Effector memory CD8-positive, alpha-beta T cell (primary cell): Measurements from ENCODE around the gene C19orf25.
"Not testable (repeated sequence)": the region's sequence is repeated elsewhere in the genome, so short reads cannot be mapped to it uniquely, and the experiment has no call there.

Experiments used
- ATAC-seq: fragments of 150-1000 bp; cut with Tn5 transposase; replicated peaks from 2 replicates; pipeline ENCODE4 v1.10.0; 2021; ENCODE audit warnings: mild to moderate bottlenecking, moderate library complexity
- DNase-seq, 3 experiments: peaks; one replicate each; pipeline ENCODE4 v3.0.0; 2021
- H3K27ac Mint-ChIP-seq, 2 donors: one replicate each; pipeline ENCODE4 v1.8.0; 2022; ENCODE audit warnings: mild to moderate bottlenecking in 2 of 2, mixed read lengths in 2 of 2, moderate library complexity in 2 of 2
- H3K27me3 Mint-ChIP-seq, 2 donors: one replicate each; pipeline ENCODE4 v1.8.0; 2022; ENCODE audit warnings: mixed read lengths in 2 of 2
- H3K36me3 Mint-ChIP-seq: one replicate; pipeline ENCODE4 v1.8.0; 2022; ENCODE audit warnings: mild to moderate bottlenecking, moderate library complexity, mixed read lengths; ENCODE audit not compliant: insufficient read depth
- H3K4me1 Mint-ChIP-seq, 2 donors: one replicate each; pipeline ENCODE4 v1.8.0; 2022; ENCODE audit warnings: low read depth in 2 of 2, mixed read lengths in 2 of 2
- H3K4me3 Mint-ChIP-seq, 2 donors: one replicate each; pipeline ENCODE4 v1.8.0; 2022; ENCODE audit warnings: mild to moderate bottlenecking in 2 of 2, mixed read lengths in 2 of 2, moderate library complexity in 2 of 2
- H3K9me3 Mint-ChIP-seq, 2 donors: one replicate each; pipeline ENCODE4 v1.8.0; 2022; ENCODE audit warnings: mixed read lengths in 2 of 2

The C19orf25 gene

DNA sequence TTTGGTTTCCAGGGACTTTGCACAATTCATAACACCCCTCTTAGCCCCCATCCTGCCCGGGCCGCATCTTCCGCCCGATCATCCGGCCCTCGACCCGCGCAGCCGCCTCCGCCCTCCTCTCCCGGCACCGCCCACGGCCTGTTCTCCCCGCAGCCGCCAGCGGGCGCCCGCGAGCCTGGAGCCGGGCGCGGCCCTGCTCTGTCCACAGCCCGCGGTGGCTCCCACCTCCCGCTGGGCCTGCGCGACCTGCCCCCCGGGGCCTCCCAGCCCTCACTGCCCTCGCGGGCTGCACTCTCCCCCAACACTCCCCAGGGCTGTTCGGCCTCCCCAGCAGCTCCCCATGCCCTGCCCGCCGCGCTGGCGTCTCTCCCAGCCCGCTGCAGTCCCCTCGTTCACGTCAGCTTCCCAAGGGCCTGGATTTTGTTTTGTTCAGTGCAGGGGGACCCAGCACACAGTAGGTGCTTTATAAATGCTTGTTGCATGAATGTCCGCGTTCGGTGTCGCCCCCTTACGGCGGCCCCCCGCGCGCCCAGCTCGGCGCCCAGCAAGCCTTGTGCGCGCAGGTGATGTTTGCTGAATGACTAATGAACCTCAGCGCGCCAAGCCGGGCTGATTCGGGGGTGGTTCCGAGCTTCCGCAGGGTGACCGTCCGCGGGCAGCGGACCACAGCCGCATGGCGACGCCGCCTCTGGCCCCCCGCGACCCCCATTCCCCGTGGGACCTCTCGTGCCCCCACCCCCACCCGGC, 33.7 kb downstream of the C19orf25 start:
- Mint-ChIP-seq H3K27me3 (peaks cover 25 to 32% of the 10 kb centered on the region in 2 donors), H3K4me3 (peak overlapping the region; percentile 77 to 78), H3K36me3 (peaks cover 67% of the 10 kb centered on the region), H3K9me3 (no peaks in the 10 kb centered on the region), H3K4me1 (peaks cover 16 to 21% of the 10 kb centered on the region in 2 donors), H3K27ac (peak overlapping the region; percentile 35 to 83)
- peak; percentile 78 to 81 (median 81) for DNase-seq
- peak; percentile 88 for ATAC-seq

DNA sequence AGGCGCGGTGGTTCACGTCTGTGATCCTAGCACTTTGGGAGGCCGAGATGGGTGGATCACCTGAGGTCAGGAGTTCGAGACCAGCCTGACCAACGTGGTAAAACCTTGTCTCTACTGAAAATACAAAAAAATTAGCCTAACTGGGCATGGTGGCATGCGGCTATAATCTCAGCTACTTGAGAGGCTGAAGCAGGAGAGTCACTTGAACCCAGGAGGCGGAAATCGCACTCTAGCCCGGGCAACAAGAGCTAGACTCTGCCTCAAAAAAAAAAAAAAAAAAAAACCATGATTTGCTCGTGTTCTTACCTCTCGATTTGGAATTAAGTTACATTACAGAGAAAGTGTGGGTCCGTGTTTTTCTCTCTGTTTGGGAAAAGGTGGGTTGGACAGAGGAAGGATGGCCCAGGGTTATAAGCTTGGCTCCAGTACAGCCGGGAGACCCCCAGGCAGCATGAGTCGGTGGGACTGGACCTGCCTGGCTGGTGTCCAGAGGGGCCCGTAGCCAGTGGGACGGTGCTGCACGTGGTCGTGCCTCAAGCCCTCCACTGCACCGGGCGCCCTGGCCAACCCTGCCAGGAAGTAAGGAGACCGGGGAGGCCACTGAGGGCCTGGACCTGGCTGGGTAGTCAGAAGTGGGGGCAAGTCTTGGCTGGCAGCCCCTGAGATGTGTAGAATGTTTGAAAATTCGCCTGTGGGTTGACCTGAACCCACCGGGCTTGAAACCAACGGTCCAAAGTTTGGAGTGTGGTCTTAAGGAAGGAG, 37.2 kb downstream of the C19orf25 start:
- H3K36me3 Mint-ChIP-seq, result peaks cover 74% of the 10 kb centered on the region
- H3K9me3 Mint-ChIP-seq, result no peaks in the 10 kb centered on the region
- no peak for DNase-seq
- peaks cover 26 to 32% of the 10 kb centered on the region in 2 donors for H3K4me1 Mint-ChIP-seq
- no peak for ATAC-seq
- H3K27ac Mint-ChIP-seq, result peak overlapping the region in 1 of 2 donors; percentile 77
- H3K4me3 Mint-ChIP-seq, result peak overlapping the region; percentile 8 to 99
- peaks cover under 1 to 2% of the 10 kb centered on the region in 2 donors for H3K27me3 Mint-ChIP-seq

DNA sequence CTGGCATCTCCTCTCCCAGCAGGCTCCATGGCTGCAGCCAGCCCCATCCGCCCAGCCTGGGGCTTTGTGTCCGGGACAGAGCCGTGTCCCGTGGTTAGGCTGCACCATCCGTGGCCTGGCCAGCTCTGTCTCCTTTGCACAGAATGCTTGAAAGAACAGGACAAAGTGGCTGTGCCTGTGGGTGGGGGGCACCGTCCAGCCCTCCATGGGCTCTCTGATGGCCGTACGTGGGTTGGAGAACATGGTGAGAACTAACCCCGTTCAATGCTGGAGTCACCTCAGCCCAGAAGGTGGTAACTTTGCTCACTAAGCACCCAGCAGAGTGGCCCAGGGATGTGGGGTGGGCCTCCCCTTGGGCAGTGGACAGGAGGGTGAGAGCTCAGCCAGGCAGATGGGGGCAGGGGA, 38.0 kb downstream of the C19orf25 start:
- H3K4me3 Mint-ChIP-seq, result peak overlapping the region; percentile 98 to 99
- H3K9me3 Mint-ChIP-seq, result no peaks in the 10 kb centered on the region
- peaks cover 26 to 32% of the 10 kb centered on the region in 2 donors for H3K4me1 Mint-ChIP-seq
- H3K27me3 Mint-ChIP-seq, result no peaks in the 10 kb centered on the region
- H3K27ac Mint-ChIP-seq, result peak overlapping the region in 1 of 2 donors; percentile 44
- peaks cover 78% of the 10 kb centered on the region for H3K36me3 Mint-ChIP-seq
- DNase-seq, result no peak
- no peak for ATAC-seq

DNA sequence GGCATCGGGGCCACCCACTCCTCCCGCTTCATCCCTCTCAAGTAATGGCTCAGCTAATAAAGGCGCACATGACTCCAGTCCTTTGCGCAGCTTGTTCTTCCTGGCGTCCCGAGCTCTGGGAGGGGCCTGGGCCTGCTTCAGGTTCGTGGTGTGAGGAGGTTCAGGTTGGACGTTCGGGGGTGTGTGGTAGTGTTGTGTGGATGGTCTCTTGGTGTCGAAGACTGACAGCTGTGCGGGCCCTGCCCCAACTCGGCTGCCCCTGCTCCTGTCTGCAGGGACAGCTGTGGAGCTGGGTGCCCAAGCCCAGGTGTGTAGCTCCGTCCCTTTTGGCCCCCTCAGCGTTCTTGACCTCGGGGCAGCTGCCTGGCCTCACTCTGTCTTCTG, 38.6 kb downstream of the C19orf25 start:
- H3K27ac Mint-ChIP-seq, result no peak overlapping the region
- H3K27me3 Mint-ChIP-seq, result no peaks in the 10 kb centered on the region
- H3K4me3 Mint-ChIP-seq, result peak overlapping the region; percentile 98 to 99
- peaks cover 26 to 30% of the 10 kb centered on the region in 2 donors for H3K4me1 Mint-ChIP-seq
- H3K36me3 Mint-ChIP-seq, result peaks cover 78% of the 10 kb centered on the region
- H3K9me3 Mint-ChIP-seq, result no peaks in the 10 kb centered on the region
- no peak for ATAC-seq
- DNase-seq, result no peak

DNA sequence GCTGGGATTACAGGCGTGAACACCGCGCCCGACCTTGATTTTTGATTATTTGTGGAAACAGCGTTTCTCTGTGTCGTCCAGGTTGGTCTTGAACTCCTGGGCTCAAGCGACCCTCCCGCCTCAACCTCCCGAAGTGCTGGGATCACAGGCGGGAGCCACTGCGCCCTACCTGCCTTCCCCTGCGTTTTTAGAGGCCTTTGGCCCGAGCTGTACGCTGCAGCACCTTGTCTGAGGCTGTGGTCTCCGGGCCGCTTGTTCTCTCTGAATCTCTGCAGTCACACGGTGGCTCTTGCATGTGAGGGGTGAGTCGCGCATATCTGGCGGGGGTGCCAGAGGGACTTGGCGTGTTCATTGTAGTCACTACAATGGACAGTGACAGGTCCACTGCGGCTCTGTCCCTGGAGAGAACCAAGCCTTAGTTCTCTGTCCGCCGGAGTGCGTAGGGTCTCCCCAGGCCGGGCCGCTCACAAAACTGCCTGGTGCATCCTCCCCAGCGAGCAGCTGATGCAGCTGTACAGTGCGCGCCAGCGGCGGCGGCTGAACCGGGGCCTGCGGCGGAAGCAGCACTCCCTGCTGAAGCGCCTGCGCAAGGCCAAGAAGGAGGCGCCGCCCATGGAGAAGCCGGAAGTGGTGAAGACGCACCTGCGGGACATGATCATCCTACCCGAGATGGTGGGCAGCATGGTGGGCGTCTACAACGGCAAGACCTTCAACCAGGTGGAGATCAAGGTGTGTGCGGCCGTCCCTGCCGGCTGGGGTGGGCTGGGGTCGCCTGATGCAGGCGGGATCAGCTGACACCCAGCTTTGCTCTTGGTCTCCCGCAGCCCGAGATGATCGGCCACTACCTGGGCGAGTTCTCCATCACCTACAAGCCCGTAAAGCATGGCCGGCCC, 39.2 kb downstream of the C19orf25 start:
- Mint-ChIP-seq H3K4me3 (peak overlapping the region; percentile 98 to 99), H3K36me3 (peaks cover 75% of the 10 kb centered on the region), H3K4me1 (peaks cover 25 to 28% of the 10 kb centered on the region in 2 donors), H3K27ac (peak overlapping the region; percentile 100)
- DNase-seq, H3K27me3 Mint-ChIP-seq, ATAC-seq, H3K9me3 Mint-ChIP-seq: not testable (repeated sequence)

DNA sequence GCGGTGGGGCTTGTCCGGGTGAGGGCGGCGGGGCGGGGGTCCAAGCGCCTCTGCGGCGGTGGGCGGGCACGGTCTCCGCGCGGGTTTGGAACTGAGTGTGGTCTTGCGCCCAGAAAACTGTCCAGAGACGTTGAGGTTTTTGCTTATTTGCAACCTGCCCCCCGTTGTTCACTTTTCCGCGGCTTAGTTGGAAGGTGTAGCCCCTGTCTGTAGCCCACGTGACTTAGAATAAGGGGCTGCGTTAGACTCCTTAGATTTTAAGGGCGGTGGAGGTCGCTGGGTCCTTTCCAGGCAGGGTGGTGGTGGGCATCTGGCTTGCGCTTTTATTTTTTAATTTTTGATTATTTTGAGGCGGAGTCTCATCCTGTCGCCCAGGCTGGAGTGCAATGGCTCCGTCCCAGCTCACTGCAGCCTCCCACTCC, 40.1 kb downstream of the C19orf25 start:
- ATAC-seq, result no peak

DNA sequence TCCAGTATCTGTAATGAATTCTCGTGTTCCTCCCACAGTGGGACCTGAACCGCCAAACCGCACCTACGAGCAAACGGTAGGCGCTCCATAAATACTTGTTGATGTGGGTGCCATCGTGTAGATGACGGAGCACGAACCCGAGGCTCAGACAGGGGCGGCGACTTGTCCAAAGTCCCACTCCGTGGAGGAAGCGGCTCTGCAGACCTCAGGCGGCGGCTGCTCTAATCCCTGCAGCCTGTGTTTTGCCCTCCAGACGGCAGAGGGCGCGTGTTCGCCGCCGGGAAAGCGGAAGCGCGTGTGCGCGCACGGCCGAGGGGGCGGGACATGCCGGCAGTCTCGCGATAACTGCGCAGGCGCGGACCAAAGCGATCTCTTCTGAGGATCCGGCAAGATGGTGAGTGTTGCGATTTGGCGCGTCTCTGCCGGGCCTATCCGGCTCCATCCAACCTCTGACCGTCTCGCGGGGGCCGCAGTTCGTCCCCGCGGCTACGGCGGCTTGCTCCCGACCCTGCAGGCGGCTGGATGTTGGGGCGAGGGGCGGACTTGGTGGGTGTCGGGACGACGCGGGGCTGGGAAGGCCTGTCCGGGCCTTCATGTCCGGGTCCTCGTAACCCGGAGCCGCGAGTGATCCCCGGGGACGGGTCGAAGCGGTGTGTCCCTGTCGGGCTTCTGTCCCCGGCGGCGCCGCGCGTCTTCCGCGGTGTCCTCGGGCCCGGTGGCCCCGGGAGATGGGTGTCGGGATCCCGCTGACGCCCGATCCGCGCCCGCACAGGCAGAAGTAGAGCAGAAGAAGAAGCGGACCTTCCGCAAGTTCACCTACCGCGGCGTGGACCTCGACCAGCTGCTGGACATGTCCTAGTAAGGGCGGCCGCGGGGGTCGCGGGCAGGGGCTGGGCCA, 40.7 kb downstream of the C19orf25 start, which contains the start of gene RPS15:
TSS of gene RPS15 (plus strand) at position 362 of the 898 bp plus-strand sequence. CDS start at position 392, 30 bp downstream.
- Mint-ChIP-seq H3K4me1 (peaks cover 23 to 26% of the 10 kb centered on the region in 2 donors), H3K9me3 (no peaks in the 10 kb centered on the region), H3K36me3 (peaks cover 74% of the 10 kb centered on the region), H3K27ac (peak within 1 kb of the TSS; percentile 100), H3K4me3 (peak within 1 kb of the TSS; percentile 98 to 99), H3K27me3 (no peaks in the 10 kb centered on the region)
- ATAC-seq, result peak; percentile 83
- DNase-seq, result peak; percentile 95 to 96 (median 95)

More for the DNA sequence above, 40.1 kb downstream of the C19orf25 start:
- Mint-ChIP-seq H3K27ac (peak overlapping the region; percentile 100), H3K9me3 (no peaks in the 10 kb centered on the region), H3K4me1 (peaks cover 23 to 26% of the 10 kb centered on the region in 2 donors), H3K4me3 (peak overlapping the region; percentile 98 to 99), H3K36me3 (peaks cover 74% of the 10 kb centered on the region), H3K27me3 (no peaks in the 10 kb centered on the region)
- no peak for DNase-seq

DNA sequence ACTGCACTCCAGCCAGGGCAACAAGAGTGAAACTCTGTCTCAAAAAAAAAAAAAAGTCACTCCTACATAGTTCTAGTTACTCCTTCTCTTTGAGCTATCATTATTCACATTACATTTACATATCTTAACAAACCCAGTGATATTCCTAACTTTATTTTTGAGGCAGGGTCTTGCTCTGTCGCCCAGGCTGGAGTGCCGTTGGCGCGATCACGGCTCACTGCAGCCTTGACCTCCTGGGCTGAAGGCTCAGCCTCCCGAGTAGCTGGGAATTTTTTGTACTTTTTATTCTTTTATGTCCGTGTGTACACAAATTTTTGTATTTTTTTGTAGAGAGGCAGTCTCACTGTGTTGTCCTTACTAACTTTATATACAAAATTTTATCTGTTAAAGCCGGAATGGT, 41.4 kb downstream of the C19orf25 start:
- Mint-ChIP-seq H3K36me3 (peaks cover 74% of the 10 kb centered on the region), H3K4me3 (peak overlapping the region; percentile 98 to 99), H3K9me3 (no peaks in the 10 kb centered on the region), H3K27me3 (no peaks in the 10 kb centered on the region), H3K27ac (peak overlapping the region in 1 of 2 donors; percentile 100), H3K4me1 (peaks cover 23 to 26% of the 10 kb centered on the region in 2 donors)
- DNase-seq (no peak), ATAC-seq (no peak)

DNA sequence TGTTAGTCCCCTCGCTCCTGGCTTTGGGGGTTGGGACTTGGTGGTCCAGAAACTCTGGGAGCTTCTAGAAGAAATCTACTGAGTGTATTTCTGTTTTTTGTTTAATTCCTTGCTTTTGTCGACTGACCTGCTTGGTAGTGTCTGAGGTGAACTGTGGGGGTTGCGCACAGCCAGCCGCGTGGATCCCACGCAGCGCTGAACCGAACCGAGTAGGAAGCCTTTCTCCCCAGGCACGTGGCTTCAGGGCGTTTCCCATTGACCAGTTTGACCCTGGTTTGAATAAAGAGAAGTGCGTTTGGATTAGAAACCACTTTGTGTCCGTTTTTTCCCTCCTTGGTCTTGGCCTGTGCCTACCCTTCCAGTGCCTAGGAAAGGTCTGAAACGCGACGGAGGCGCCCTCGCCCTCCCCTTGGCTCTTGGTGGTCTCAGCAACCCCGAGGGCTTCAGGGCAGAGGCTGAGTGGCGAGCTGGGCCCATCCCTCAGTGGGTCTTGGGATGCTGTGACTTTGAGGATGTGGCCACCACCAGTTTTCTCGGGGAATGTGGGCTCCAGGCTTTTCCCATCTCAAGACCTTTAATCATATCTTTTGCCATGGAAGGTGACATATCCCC, 43.5 kb downstream of the C19orf25 start:
- H3K9me3 Mint-ChIP-seq, result no peaks in the 10 kb centered on the region
- DNase-seq, result no peak
- H3K27me3 Mint-ChIP-seq, result no peaks in the 10 kb centered on the region
- H3K4me3 Mint-ChIP-seq, result no peak overlapping the region
- H3K4me1 Mint-ChIP-seq, result peaks cover 16 to 17% of the 10 kb centered on the region in 2 donors
- H3K27ac Mint-ChIP-seq, result peak overlapping the region in 1 of 2 donors; percentile 71
- no peak for ATAC-seq
- H3K36me3 Mint-ChIP-seq, result peaks cover 77% of the 10 kb centered on the region

DNA sequence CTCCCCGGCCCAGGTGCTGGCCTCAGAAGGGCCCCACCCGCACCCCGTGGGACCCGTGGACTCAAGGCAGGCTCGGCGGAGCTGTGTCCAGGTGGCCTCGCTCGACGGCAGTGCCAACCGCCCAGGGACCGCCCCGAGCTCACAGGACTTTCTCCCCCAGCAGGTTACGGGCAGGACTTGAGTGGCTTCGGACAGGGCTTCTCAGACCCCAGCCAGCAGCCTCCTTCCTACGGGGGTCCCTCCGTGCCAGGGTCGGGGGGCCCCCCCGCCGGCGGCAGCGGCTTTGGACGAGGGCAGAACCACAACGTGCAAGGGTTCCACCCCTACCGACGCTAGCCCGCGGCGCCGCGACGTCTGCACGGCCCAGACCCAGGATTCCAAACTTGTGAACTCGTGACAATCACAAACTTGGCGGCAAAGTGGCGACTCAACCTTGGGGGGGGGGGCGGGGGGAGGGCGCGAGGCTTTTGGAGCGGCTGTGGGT, 44.4 kb downstream of the C19orf25 start:
- ATAC-seq, result no peak
- peaks cover 10 to 11% of the 10 kb centered on the region in 2 donors for H3K4me1 Mint-ChIP-seq
- H3K9me3 Mint-ChIP-seq, result no peaks in the 10 kb centered on the region
- H3K27ac Mint-ChIP-seq, result no peak overlapping the region
- DNase-seq, result no peak
- no peak overlapping the region for H3K4me3 Mint-ChIP-seq
- peaks cover 76% of the 10 kb centered on the region for H3K36me3 Mint-ChIP-seq
- H3K27me3 Mint-ChIP-seq, result no peaks in the 10 kb centered on the region

DNA sequence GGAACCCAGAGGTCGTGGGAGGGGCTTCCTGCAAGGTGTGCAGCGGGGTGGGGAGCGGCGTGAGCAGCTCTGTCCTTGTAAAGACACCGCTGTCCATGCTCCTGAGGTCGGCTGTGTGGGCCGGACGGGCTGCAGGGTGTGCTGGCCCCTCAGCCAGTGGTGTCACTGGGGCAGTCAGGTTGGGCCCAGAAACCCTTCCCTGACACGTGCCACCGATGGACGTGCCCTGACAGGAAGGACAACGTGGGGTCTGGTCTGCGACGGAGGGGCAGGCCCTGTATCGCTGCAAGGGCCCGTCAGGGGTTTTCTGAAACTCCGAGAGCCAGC, 45.0 kb downstream of the C19orf25 start:
- no peaks in the 10 kb centered on the region for H3K9me3 Mint-ChIP-seq
- DNase-seq (no peak), ATAC-seq (no peak)
- H3K36me3 Mint-ChIP-seq, result peaks cover 75% of the 10 kb centered on the region
- H3K4me3 Mint-ChIP-seq, result no peak overlapping the region
- peaks cover 7 to 8% of the 10 kb centered on the region in 2 donors for H3K4me1 Mint-ChIP-seq
- H3K27me3 Mint-ChIP-seq, result no peaks in the 10 kb centered on the region
- H3K27ac Mint-ChIP-seq, result no peak overlapping the region
